CD8-positive, alpha-beta T cell (primary cell): ENCODE data around the gene TMEM126B. TPM values are rescaled to one million over a fixed set of nuclear protein-coding genes. Genes with fewer than 3 reads are reported as not detected.

Experiments
- total RNA-seq, 46 experiments: library from RNA in 2 of 46; stranded (reverse) in 2 of 46; gene quantifications; one replicate each; pipeline ENCODE4 v1.2.3 and lab custom pipeline; 2021 to 2026

Gene TMEM126B
- total RNA-seq, 2 experiments from 2014 or later: 16.2 to 19.9 TPM

Other genes with a start within 250 kb of the TMEM126B start
- gene DLG2, start 1.2 kb upstream of the TMEM126B start, total RNA-seq: 1 to 10 TPM; 2.1 to 2.3 TPM
- gene TMEM126A, start 19.4 kb downstream of the TMEM126B start, total RNA-seq: 10 to 100 TPM; 23.3 to 26.8 TPM
- gene CREBZF, start 36.5 kb downstream of the TMEM126B start, total RNA-seq: 10 to 100 TPM; 32.2 to 33.3 TPM
- gene CCDC89, start 57.6 kb downstream of the TMEM126B start, total RNA-seq: not detected
- 10 to 100 TPM; 37.2 to 43.6 TPM for gene SYTL2, start 182.5 kb downstream of the TMEM126B start, total RNA-seq
- not detected for gene CCDC83, start 226.8 kb downstream of the TMEM126B start, total RNA-seq